ENCODE measurements around the gene ZBTB7C.

DNA sequence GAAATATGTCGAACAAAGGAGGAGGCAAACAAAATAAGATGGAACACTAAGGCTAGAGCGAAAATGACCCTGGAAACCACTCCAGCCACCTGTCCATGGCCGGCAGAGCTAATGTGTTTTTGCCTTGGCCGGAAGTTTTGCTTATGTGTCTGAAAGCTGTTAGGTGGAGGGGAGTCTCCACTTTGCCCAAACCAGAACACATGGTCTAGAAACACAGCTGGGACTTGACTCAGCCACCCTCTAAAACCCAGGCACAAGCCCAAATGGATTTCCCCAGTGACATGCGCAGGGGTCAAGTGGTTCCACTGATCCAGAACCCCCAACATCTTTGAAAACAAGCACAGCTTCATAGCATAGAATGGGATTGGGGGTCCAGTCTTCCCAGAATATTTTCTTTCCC, 159.3 kb downstream of the ZBTB7C start:
- TF ChIP-seq, protein P1, sequence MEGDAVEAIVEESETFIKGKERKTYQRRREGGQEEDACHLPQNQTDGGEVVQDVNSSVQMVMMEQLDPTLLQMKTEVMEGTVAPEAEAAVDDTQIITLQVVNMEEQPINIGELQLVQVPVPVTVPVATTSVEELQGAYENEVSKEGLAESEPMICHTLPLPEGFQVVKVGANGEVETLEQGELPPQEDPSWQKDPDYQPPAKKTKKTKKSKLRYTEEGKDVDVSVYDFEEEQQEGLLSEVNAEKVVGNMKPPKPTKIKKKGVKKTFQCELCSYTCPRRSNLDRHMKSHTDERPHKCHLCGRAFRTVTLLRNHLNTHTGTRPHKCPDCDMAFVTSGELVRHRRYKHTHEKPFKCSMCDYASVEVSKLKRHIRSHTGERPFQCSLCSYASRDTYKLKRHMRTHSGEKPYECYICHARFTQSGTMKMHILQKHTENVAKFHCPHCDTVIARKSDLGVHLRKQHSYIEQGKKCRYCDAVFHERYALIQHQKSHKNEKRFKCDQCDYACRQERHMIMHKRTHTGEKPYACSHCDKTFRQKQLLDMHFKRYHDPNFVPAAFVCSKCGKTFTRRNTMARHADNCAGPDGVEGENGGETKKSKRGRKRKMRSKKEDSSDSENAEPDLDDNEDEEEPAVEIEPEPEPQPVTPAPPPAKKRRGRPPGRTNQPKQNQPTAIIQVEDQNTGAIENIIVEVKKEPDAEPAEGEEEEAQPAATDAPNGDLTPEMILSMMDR (IDR thresholded peaks at IDR 0.05; ENCODE audit: low read depth, low read length, missing input control): no peak
- TF ChIP-seq, protein P2, sequence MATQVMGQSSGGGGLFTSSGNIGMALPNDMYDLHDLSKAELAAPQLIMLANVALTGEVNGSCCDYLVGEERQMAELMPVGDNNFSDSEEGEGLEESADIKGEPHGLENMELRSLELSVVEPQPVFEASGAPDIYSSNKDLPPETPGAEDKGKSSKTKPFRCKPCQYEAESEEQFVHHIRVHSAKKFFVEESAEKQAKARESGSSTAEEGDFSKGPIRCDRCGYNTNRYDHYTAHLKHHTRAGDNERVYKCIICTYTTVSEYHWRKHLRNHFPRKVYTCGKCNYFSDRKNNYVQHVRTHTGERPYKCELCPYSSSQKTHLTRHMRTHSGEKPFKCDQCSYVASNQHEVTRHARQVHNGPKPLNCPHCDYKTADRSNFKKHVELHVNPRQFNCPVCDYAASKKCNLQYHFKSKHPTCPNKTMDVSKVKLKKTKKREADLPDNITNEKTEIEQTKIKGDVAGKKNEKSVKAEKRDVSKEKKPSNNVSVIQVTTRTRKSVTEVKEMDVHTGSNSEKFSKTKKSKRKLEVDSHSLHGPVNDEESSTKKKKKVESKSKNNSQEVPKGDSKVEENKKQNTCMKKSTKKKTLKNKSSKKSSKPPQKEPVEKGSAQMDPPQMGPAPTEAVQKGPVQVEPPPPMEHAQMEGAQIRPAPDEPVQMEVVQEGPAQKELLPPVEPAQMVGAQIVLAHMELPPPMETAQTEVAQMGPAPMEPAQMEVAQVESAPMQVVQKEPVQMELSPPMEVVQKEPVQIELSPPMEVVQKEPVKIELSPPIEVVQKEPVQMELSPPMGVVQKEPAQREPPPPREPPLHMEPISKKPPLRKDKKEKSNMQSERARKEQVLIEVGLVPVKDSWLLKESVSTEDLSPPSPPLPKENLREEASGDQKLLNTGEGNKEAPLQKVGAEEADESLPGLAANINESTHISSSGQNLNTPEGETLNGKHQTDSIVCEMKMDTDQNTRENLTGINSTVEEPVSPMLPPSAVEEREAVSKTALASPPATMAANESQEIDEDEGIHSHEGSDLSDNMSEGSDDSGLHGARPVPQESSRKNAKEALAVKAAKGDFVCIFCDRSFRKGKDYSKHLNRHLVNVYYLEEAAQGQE (IDR thresholded peaks at IDR 0.05): no peak
- no peak for TF ChIP-seq RAD21 (IDR thresholded peaks at IDR 0.05)
- no peak for TF ChIP-seq GABPA (IDR thresholded peaks at IDR 0.05 in 1 of 2, conservative IDR thresholded peaks at IDR 0.05 in 1 of 2)
- TF ChIP-seq, protein P3, sequence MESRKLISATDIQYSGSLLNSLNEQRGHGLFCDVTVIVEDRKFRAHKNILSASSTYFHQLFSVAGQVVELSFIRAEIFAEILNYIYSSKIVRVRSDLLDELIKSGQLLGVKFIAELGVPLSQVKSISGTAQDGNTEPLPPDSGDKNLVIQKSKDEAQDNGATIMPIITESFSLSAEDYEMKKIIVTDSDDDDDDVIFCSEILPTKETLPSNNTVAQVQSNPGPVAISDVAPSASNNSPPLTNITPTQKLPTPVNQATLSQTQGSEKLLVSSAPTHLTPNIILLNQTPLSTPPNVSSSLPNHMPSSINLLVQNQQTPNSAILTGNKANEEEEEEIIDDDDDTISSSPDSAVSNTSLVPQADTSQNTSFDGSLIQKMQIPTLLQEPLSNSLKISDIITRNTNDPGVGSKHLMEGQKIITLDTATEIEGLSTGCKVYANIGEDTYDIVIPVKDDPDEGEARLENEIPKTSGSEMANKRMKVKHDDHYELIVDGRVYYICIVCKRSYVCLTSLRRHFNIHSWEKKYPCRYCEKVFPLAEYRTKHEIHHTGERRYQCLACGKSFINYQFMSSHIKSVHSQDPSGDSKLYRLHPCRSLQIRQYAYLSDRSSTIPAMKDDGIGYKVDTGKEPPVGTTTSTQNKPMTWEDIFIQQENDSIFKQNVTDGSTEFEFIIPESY (IDR thresholded peaks at IDR 0.05): no peak
- TF ChIP-seq, protein P4, sequence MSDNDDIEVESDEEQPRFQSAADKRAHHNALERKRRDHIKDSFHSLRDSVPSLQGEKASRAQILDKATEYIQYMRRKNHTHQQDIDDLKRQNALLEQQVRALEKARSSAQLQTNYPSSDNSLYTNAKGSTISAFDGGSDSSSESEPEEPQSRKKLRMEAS (IDR thresholded peaks at IDR 0.05): no peak
- no peak for TF ChIP-seq SP1 (IDR thresholded peaks at IDR 0.05)
- no peak for TF ChIP-seq HNF4A (conservative IDR thresholded peaks at IDR 0.05)
- no peak for TF ChIP-seq TAF1 (conservative IDR thresholded peaks at IDR 0.05)
- no peak for TF ChIP-seq HNF4G (IDR thresholded peaks at IDR 0.05)
- TF ChIP-seq YY1 (IDR thresholded peaks at IDR 0.05): no peak
- no peak for TF ChIP-seq FOXA1 (IDR thresholded peaks at IDR 0.05)
- TF ChIP-seq JUND (IDR thresholded peaks at IDR 0.05): no peak
- TF ChIP-seq, protein P5, sequence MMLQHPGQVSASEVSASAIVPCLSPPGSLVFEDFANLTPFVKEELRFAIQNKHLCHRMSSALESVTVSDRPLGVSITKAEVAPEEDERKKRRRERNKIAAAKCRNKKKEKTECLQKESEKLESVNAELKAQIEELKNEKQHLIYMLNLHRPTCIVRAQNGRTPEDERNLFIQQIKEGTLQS (IDR thresholded peaks at IDR 0.05): no peak

Data from liver (tissue), 3 donors.